ENCODE data around the gene LAMP1.

The LAMP1 gene

DNA sequence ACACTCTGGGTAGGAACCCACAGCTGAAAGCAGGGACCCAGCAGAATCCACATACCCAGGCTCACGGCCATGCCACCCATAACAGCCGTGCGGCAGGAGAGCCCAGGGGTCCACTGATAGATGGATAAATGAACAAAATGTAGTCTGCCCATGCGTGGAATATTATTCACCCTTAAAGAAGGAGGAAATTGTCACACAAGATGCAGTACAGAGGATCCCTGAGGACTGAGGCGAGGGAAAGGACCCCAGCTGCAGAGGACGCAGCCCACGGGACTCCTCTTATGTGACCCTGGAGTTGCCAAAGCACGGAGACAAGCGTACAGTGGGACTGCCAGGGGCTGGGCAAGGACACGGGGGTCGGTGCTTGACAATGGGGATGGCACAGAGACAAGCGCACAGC, 56.2 kb downstream of the LAMP1 start:
- H3K4me1 Mint-ChIP-seq: no peaks in the 10 kb centered on the region
- no peaks in the 10 kb centered on the region for H3K36me3 Mint-ChIP-seq
- no peak overlapping the region for H3K4me3 Mint-ChIP-seq
- no peaks in the 10 kb centered on the region for H3K27me3 Mint-ChIP-seq
- no peaks in the 10 kb centered on the region for H3K9me3 Mint-ChIP-seq
- H3K27ac Mint-ChIP-seq: no peak overlapping the region

DNA sequence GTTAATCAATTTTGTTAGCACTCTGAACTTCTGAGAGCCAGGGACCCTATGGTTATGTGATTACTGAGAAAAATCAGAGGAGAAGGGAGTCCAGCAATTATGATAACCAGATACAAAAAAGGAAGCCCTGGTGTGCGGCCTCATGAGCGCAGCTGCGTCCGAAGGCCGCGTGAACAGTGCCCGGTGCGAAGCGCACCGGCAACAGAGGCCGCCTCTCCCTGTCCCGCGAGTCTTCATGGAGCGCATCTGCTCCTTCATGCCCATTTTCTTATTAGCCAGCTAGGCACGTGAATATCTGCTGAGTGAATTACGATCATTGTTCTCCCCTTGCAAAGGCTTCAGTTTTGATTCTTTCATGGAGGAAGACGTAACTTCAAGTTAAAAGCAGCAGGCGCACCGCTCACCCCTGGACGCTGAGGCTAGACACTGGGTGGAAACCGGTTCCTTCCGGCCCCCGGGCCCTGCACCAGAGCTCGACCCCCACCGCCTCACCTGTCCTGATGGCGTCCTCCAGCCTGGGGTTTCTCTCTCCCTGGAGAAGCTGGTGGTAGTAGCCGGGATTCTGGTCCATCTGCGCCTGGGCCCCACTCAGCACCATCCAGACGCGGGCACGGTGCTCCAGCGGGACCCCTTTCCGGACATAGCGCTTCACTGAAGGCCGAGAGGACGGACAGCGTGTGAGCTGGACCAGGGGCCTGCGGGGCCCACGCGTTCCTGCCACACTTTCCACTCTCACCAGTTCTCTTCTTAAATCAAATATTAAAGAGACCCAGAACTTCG, 58.0 kb downstream of the LAMP1 start:
- H3K36me3 Mint-ChIP-seq: no peaks in the 10 kb centered on the region
- H3K27ac Mint-ChIP-seq: no peak overlapping the region
- H3K4me1 Mint-ChIP-seq: no peaks in the 10 kb centered on the region
- peaks cover 1% of the 10 kb centered on the region for H3K27me3 Mint-ChIP-seq
- H3K9me3 Mint-ChIP-seq: no peaks in the 10 kb centered on the region
- no peak overlapping the region for H3K4me3 Mint-ChIP-seq

DNA sequence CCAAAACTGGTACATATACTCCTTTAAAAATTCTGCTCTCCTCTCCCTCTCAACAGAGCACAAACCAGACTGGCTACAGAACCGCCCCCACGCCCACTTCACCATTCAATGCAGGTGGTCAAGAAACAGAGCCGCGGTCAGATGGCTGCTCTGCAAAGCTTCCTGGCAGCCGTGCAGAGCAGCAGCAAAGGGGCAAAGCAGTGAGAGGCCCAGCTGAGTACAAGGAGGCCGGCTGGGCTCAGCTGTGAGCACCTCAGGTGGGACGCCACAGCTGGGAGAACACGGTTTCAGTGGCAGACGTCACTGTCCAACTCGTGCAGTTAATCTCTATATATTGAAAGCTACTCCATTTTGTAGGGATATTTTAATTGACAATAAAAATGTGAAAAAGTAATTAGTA, 58.6 kb downstream of the LAMP1 start:
- Mint-ChIP-seq H3K4me1 (no peaks in the 10 kb centered on the region), H3K9me3 (no peaks in the 10 kb centered on the region), H3K36me3 (no peaks in the 10 kb centered on the region), H3K4me3 (no peak overlapping the region), H3K27ac (no peak overlapping the region), H3K27me3 (peaks cover 1% of the 10 kb centered on the region)

DNA sequence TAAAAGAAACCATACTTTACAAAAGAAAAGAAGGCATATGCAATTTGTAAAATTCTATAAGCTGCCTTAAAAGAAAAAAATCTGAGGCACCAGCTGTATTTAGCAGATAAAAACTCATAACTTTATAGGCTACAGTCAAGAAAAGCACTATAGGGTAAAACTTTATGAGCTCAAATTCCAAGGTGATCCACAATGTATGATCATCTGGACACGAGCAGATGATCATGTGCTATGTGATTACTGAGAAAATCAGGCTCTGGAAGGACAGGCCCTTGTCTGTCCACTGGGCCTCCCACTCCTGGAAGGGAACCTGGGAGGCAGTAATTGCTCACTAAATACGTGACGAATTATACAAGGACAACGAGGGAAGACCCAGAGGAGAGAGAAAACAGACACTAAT, 59.6 kb downstream of the LAMP1 start:
- H3K36me3 Mint-ChIP-seq: no peaks in the 10 kb centered on the region
- H3K4me3 Mint-ChIP-seq: no peak overlapping the region
- H3K4me1 Mint-ChIP-seq: no peaks in the 10 kb centered on the region
- H3K27ac Mint-ChIP-seq: no peak overlapping the region
- H3K27me3 Mint-ChIP-seq: peaks cover 1% of the 10 kb centered on the region
- no peaks in the 10 kb centered on the region for H3K9me3 Mint-ChIP-seq

DNA sequence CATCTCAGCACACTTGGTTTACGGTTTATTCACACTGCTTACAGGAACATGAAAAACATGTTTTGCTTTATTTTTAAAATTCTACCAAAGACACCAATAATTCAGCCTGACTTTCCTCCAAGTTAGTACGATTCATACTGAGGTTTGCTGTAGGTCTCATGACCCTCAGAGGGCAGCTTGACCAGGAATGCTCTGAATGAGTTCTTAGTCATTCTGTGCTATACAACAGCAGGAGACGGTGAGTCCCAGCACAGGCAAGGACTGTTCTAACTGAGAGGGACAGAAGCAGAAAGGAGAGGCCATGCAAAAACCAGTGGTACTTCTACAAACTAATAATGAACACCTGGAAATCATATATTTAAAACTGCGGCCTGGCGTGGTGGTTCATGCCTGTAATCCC, 60.5 kb downstream of the LAMP1 start:
- no peaks in the 10 kb centered on the region for H3K36me3 Mint-ChIP-seq
- H3K9me3 Mint-ChIP-seq: no peaks in the 10 kb centered on the region
- peaks cover 1% of the 10 kb centered on the region for H3K27me3 Mint-ChIP-seq
- H3K4me3 Mint-ChIP-seq: no peak overlapping the region
- H3K27ac Mint-ChIP-seq: no peak overlapping the region
- H3K4me1 Mint-ChIP-seq: no peaks in the 10 kb centered on the region

DNA sequence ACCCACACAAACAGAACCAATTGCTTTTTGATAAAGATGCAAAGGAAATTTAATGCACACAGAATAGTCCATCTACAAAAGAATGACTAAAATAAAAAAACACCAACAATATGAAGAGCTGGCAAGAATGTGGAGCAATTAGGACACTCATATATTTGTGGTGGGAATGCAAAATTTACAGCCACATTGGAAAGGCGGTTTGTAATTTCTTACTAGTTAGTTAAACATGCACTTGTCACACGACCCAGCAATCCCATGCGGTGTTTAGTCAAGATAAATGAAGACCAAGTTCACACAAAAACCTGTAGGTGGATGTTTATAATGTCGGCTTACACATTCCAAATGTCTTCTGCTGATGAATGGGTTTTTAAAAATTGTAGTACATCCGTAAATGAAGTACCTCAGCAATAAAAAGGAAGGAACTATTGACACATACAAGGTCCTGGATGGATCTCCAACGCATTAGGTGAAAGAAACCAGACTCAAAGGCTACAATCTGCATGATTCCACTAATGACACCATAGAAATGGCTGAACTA, 61.7 kb downstream of the LAMP1 start:
- Mint-ChIP-seq H3K4me1 (no peaks in the 10 kb centered on the region), H3K27me3 (peaks cover 4% of the 10 kb centered on the region), H3K4me3 (no peak overlapping the region), H3K36me3 (no peaks in the 10 kb centered on the region), H3K27ac (no peak overlapping the region), H3K9me3 (no peaks in the 10 kb centered on the region)

GRCh38 chr13:113359571-113359970, 62.5 kb downstream of the LAMP1 start:
- H3K4me1 Mint-ChIP-seq: no peaks in the 10 kb centered on the region
- no peaks in the 10 kb centered on the region for H3K9me3 Mint-ChIP-seq
- no peak overlapping the region for H3K4me3 Mint-ChIP-seq
- H3K27me3 Mint-ChIP-seq: peaks cover 4% of the 10 kb centered on the region
- H3K36me3 Mint-ChIP-seq: no peaks in the 10 kb centered on the region
- no peak overlapping the region for H3K27ac Mint-ChIP-seq

- no peaks in the 10 kb centered on the region for H3K9me3 Mint-ChIP-seq
Measured at GRCh38 chr13:113360446-113360845, 63.4 kb downstream of the LAMP1 start.

DNA sequence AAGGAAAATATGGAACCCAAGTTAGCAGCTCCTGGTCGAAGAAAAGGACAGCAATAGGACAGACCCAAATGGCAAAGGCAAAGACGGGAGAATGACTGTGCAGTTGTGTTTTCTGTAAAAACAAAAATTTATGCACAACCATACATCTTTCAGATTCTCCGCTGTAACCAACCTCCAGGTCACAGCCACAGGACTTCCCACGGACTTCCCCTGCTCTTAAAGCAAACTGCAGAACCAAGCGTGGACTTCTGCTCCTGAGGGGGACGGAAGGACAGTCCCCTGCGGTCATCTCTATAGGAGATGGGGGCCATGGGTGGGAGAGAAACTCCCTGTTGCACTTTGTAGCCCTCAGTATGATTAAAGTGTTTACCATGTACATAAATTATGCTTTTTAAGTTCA, 64.4 kb downstream of the LAMP1 start:
- Mint-ChIP-seq H3K9me3 (no peaks in the 10 kb centered on the region), H3K4me3 (no peak overlapping the region), H3K4me1 (peaks cover 4% of the 10 kb centered on the region), H3K27ac (no peak overlapping the region), H3K36me3 (no peaks in the 10 kb centered on the region), H3K27me3 (peaks cover 4% of the 10 kb centered on the region)

More at GRCh38 chr13:113360446-113360845, 63.4 kb downstream of the LAMP1 start:
- H3K27ac Mint-ChIP-seq: no peak overlapping the region
- H3K36me3 Mint-ChIP-seq: no peaks in the 10 kb centered on the region
- no peak overlapping the region for H3K4me3 Mint-ChIP-seq
- peaks cover 4% of the 10 kb centered on the region for H3K27me3 Mint-ChIP-seq
- H3K4me1 Mint-ChIP-seq: peaks cover 3% of the 10 kb centered on the region

- Mint-ChIP-seq H3K27ac (no peak overlapping the region), H3K9me3 (no peaks in the 10 kb centered on the region), H3K36me3 (no peaks in the 10 kb centered on the region), H3K27me3 (peaks cover 4% of the 10 kb centered on the region), H3K4me1 (peaks cover 4% of the 10 kb centered on the region), H3K4me3 (no peak overlapping the region)
Measured at GRCh38 chr13:113364311-113364889, 67.4 kb downstream of the LAMP1 start.

- Mint-ChIP-seq H3K27me3 (peaks cover 2% of the 10 kb centered on the region), H3K36me3 (no peaks in the 10 kb centered on the region), H3K4me3 (peak overlapping the region; percentile 57), H3K9me3 (no peaks in the 10 kb centered on the region), H3K4me1 (peaks cover 4% of the 10 kb centered on the region), H3K27ac (no peak overlapping the region)
Measured at GRCh38 chr13:113364901-113365582, 68.0 kb downstream of the LAMP1 start.

GRCh38 chr13:113365583-113365970, 68.5 kb downstream of the LAMP1 start:
- Mint-ChIP-seq H3K4me3 (peak overlapping the region; percentile 57), H3K27ac (no peak overlapping the region), H3K36me3 (no peaks in the 10 kb centered on the region), H3K4me1 (peaks cover 4% of the 10 kb centered on the region), H3K27me3 (peaks cover 2% of the 10 kb centered on the region), H3K9me3 (no peaks in the 10 kb centered on the region)

GRCh38 chr13:113365971-113366588, 69.0 kb downstream of the LAMP1 start:
- H3K4me3 Mint-ChIP-seq: no peak overlapping the region
- no peak overlapping the region for H3K27ac Mint-ChIP-seq
- peaks cover 4% of the 10 kb centered on the region for H3K4me1 Mint-ChIP-seq
- no peaks in the 10 kb centered on the region for H3K9me3 Mint-ChIP-seq
- peaks cover 2% of the 10 kb centered on the region for H3K27me3 Mint-ChIP-seq
- no peaks in the 10 kb centered on the region for H3K36me3 Mint-ChIP-seq

DNA sequence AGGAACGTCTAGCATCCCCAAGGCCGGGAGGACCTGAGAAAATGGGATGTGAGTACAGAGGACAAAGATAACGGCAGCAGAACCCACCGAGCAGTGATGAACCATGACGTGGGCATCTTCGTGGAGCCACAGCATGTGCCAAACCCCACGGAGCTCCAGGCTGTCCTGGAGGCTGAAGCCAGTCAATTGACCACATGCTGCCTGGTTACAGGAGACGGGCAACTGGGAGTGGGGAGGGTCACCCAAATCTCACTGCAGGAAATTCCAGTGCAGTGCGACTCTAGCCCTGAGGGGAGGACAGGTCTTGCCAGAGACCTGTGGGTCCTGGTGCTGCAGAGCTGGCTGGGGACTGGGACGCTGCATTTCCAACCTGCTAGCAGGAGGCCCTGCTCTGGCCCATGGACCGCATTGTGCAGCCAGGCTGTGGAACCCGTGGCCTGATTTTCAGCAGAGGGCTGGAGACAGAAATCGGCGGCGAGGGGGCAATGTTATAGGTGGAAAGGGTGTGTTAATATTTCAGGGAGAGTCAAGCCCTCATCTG, 70.1 kb downstream of the LAMP1 start:
- H3K27me3 Mint-ChIP-seq: peaks cover 2% of the 10 kb centered on the region
- no peak overlapping the region for H3K27ac Mint-ChIP-seq
- no peaks in the 10 kb centered on the region for H3K9me3 Mint-ChIP-seq
- H3K4me1 Mint-ChIP-seq: peaks cover 4% of the 10 kb centered on the region
- H3K4me3 Mint-ChIP-seq: no peak overlapping the region
- H3K36me3 Mint-ChIP-seq: no peaks in the 10 kb centered on the region

- Mint-ChIP-seq H3K36me3 (no peaks in the 10 kb centered on the region), H3K4me3 (no peak overlapping the region), H3K9me3 (no peaks in the 10 kb centered on the region), H3K27me3 (peaks cover under 1% of the 10 kb centered on the region), H3K4me1 (peaks cover 4% of the 10 kb centered on the region), H3K27ac (no peak overlapping the region)
Measured at GRCh38 chr13:113367771-113368170, 70.7 kb downstream of the LAMP1 start.
